Measurements from ENCODE around the gene CTSE. TPM values are rescaled to one million over a fixed set of nuclear protein-coding genes. Genes with fewer than 3 reads are reported as not detected.

CTSE gene
- total and polyA plus RNA-seq, 8 donors = 6.7 to 966 (median 138) TPM

DNA sequence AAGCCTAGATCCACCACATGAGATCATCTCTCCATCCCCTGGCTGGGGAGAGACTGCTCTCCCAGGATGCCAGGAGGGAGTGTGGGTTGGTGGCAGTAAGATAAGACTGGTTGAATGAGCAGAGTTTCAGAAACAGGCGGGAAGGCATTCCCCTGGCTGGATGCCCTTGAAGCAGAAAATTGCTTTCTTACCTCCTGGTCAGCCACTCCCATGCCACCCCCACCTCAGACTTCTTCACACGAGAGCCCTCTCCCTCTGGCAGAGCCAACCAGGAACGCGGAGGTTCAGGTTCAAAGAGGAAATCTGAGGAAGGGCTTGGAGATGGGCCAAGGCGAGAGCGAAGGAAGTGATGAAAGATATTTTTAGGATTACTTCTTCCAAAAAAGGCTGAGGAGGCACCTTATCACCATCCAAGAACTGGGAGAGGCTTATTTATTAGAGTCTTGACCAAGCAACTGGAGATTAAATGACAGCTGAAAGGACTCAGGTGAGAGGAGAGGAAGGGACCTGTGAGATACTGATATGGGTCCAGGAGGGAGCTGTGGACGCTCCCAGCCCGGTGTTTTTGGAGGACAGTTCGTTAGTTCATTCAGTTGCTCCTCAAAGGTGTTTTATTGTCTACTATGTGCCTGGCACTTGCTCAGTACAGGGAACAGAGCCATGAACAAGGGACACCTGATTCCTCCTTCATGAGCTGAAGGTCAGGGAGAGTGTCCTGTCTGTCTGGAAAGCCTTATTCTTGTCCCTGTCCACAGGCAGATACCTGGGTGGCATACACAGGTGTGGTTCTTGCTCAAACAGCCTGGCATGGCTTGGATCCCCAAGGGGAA is 61.5 kb downstream of the CTSE start:
- peak in 1 of 2 donors; percentile 61 for DNase-seq
- Histone ChIP-seq H3K36me3 (no peaks in the 10 kb centered on the region), H3K27ac (no peak overlapping the region), H3K27me3 (peaks cover 0 to 27% (median 0%) of the 10 kb centered on the region in 3 donors), H3K9me3 (no peaks in the 10 kb centered on the region), H3K4me1 (peaks cover 0 to 15% (median 6%) of the 10 kb centered on the region in 4 donors), H3K4me3 (no peak overlapping the region)
- no peak for TF ChIP-seq POLR2AphosphoS5 (IDR thresholded peaks at IDR 0.05)
- no peak for TF ChIP-seq EP300 (IDR thresholded peaks at IDR 0.05)
- TF ChIP-seq POLR2A (IDR thresholded peaks at IDR 0.05) = no peak
- TF ChIP-seq, protein P1, sequence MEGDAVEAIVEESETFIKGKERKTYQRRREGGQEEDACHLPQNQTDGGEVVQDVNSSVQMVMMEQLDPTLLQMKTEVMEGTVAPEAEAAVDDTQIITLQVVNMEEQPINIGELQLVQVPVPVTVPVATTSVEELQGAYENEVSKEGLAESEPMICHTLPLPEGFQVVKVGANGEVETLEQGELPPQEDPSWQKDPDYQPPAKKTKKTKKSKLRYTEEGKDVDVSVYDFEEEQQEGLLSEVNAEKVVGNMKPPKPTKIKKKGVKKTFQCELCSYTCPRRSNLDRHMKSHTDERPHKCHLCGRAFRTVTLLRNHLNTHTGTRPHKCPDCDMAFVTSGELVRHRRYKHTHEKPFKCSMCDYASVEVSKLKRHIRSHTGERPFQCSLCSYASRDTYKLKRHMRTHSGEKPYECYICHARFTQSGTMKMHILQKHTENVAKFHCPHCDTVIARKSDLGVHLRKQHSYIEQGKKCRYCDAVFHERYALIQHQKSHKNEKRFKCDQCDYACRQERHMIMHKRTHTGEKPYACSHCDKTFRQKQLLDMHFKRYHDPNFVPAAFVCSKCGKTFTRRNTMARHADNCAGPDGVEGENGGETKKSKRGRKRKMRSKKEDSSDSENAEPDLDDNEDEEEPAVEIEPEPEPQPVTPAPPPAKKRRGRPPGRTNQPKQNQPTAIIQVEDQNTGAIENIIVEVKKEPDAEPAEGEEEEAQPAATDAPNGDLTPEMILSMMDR (IDR thresholded peaks at IDR 0.05) = no peak
- intact Hi-C loops (cut with DNase I; ENCODE audit: low total_unique reads) = no loop called here
- 42 to 59% (median 51%) methylated on average over 9 of the region's 9 CpGs for WGBS, 5 donors

DNA sequence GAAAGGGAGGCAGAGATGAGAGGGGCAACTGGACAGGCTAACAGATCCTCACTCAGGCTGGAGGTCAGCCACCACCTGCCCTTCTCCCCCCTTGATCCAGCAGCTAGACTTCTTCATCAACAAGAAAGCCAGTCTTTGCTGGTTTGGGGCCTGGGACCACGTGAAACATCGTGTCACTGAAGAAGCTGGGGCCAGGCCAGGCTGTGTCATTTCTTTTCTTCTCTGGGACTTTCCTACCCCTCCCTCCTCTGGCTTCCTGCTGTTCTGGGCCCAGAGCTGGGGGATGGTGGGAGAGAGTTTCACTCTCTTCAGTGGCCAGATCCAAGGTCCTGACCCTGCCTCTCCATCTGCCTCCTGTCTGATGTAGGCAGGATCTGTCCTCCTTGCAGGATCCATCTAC is 62.3 kb downstream of the CTSE start:
- Histone ChIP-seq H3K27ac (no peak overlapping the region), H3K9me3 (no peaks in the 10 kb centered on the region), H3K27me3 (peaks cover 0 to 35% (median 0%) of the 10 kb centered on the region in 3 donors), H3K4me3 (no peak overlapping the region), H3K4me1 (peaks cover 0 to 15% (median 6%) of the 10 kb centered on the region in 4 donors), H3K36me3 (no peaks in the 10 kb centered on the region)
- TF ChIP-seq EP300 (IDR thresholded peaks at IDR 0.05) (no peak), POLR2AphosphoS5 (IDR thresholded peaks at IDR 0.05) (no peak), POLR2A (IDR thresholded peaks at IDR 0.05) (no peak)
- TF ChIP-seq, protein P1 (IDR thresholded peaks at IDR 0.05) = no peak
- 29 to 57% (median 39%) methylated on average over 2 of the region's 2 CpGs for WGBS, 5 donors
- intact Hi-C loops (cut with DNase I; ENCODE audit: low total_unique reads) = no loop called here
- DNase-seq = peak in 1 of 2 donors; percentile 70

DNA sequence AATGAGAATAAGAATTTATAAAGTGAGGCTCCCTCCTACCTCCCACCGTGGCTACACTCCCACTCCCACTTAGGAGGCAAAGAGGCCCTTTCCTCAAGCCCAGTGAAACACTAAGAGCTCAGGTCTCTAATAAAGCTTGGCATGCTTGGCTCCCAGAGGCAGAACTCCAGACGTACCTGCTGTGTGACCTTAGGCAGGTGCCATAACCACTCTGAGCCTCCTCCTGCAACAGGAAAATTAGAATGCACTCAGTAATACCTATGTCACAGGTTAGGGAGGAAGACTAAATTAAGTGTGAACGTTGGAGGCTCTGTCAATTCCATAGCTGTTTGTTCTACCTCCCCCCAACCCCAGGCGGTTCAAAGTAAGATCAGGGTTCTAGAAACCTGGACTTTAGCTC is 63.9 kb downstream of the CTSE start:
- WGBS, 5 donors = 76 to 87% (median 80%) methylated on average over 4 of the region's 4 CpGs
- intact Hi-C loops (cut with DNase I; ENCODE audit: low total_unique reads) = no loop called here

More for the DNA sequence above, 63.9 kb downstream of the CTSE start:
- no peak overlapping the region for H3K27ac ChIP-seq
- DNase-seq = no peak
- peaks cover 0 to 20% (median 10%) of the 10 kb centered on the region in 4 donors for H3K4me1 ChIP-seq
- H3K4me3 ChIP-seq = no peak overlapping the region
- H3K36me3 ChIP-seq = no peaks in the 10 kb centered on the region
- TF ChIP-seq POLR2A (IDR thresholded peaks at IDR 0.05) = no peak
- no peak for TF ChIP-seq POLR2AphosphoS5 (IDR thresholded peaks at IDR 0.05)
- TF ChIP-seq EP300 (IDR thresholded peaks at IDR 0.05) = no peak
- TF ChIP-seq, protein P1 (IDR thresholded peaks at IDR 0.05) = no peak
- peaks cover 0 to 28% (median 0%) of the 10 kb centered on the region in 3 donors for H3K27me3 ChIP-seq
- no peaks in the 10 kb centered on the region for H3K9me3 ChIP-seq

Other genes starting within 250 kb of the CTSE start
- 10 to 100 TPM in 3 of 5 donors, 1 to 10 TPM in 2; 4.7 to 38.4 (median 11.3) TPM for gene RAB29, start 248.4 kb downstream of the CTSE start, total RNA-seq
- gene RAB29, start 248.4 kb downstream of the CTSE start, polyA plus RNA-seq = 10 to 100 TPM in 2 of 3 donors, 1 to 10 TPM in 1; 5.2 to 15.1 (median 11.8) TPM
- gene SLC41A1, start 210.7 kb downstream of the CTSE start, total RNA-seq = 10 to 100 TPM in 4 of 5 donors, 1 to 10 TPM in 1; 9.0 to 46.2 (median 24.4) TPM
- gene SLC41A1, start 210.7 kb downstream of the CTSE start, polyA plus RNA-seq = 10 to 100 TPM in 1 of 3 donors, 1 to 10 TPM in 2; 8.2 to 13.2 (median 9.0) TPM
- gene PM20D1, start 173.8 kb downstream of the CTSE start, total RNA-seq = 10 to 100 TPM in 1 of 5 donors, 1 to 10 TPM in 3, not detected in 1; 1.2 to 12.3 (median 3.1) TPM
- gene PM20D1, start 173.8 kb downstream of the CTSE start, polyA plus RNA-seq = 1 to 10 TPM in 1 of 3 donors, under 1 TPM in 1, not detected in 1; 0.45 to 3.6 TPM
- gene SLC26A9, start 80.4 kb downstream of the CTSE start, total RNA-seq = 10 to 100 TPM in 4 of 5 donors, not detected in 1; 30.0 to 63.0 (median 36.4) TPM
- 10 to 100 TPM in 1 of 3 donors, 1 to 10 TPM in 2; 7.9 to 13.3 (median 9.2) TPM for gene SLC26A9, start 80.4 kb downstream of the CTSE start, polyA plus RNA-seq
- 10 to 100 TPM in 1 of 5 donors, 1 to 10 TPM in 2, under 1 TPM in 1, not detected in 1; 0.89 to 14.0 (median 4.6) TPM for gene RAB7B, start 20.5 kb downstream of the CTSE start, total RNA-seq
- gene RAB7B, start 20.5 kb downstream of the CTSE start, polyA plus RNA-seq = 1 to 10 TPM; 3.4 to 8.2 (median 6.2) TPM
- 1 to 10 TPM in 1 of 5 donors, under 1 TPM in 2, not detected in 2; 0.87 to 3.1 (median 0.89) TPM for gene RHEX, start 29.3 kb upstream of the CTSE start, total RNA-seq
- gene RHEX, start 29.3 kb upstream of the CTSE start, polyA plus RNA-seq = 10 to 100 TPM in 1 of 3 donors, 1 to 10 TPM in 1, under 1 TPM in 1; 0.83 to 10.5 (median 2.4) TPM
- gene AVPR1B, start 93.5 kb upstream of the CTSE start, total RNA-seq = 1 to 10 TPM in 2 of 5 donors, under 1 TPM in 1, not detected in 2; 0.29 to 1.3 (median 1.3) TPM
- gene AVPR1B, start 93.5 kb upstream of the CTSE start, polyA plus RNA-seq = under 1 TPM in 1 of 3 donors, not detected in 2; 0.31 TPM
- 1 to 10 TPM in 3 of 5 donors, not detected in 2; 1.0 to 2.6 (median 1.4) TPM for gene FAM72A, start 178.9 kb upstream of the CTSE start, total RNA-seq
- 1 to 10 TPM; 1.2 to 3.1 (median 2.6) TPM for gene FAM72A, start 178.9 kb upstream of the CTSE start, polyA plus RNA-seq
- 10 to 100 TPM; 13.0 to 42.2 (median 29.8) TPM for gene SRGAP2, start 179.6 kb upstream of the CTSE start, total RNA-seq
- gene SRGAP2, start 179.6 kb upstream of the CTSE start, polyA plus RNA-seq = 1 to 10 TPM; 5.2 to 7.0 (median 6.0) TPM

All from stomach (tissue), 9 donors.